Measurements from ENCODE around the gene DRC3. TPM values are rescaled to one million over a fixed set of nuclear protein-coding genes. Genes with fewer than 3 reads are reported as not detected.
A peak's percentile ranks its signal among the peaks of the same experiment; 100 is the strongest.

The DRC3 gene
- total and polyA plus RNA-seq, 10 of the 15 experiments (the other 5 are each of a cell fraction or from before 2014, with no cell fraction given) = 0.18 to 2.3 (median 0.60) TPM; not detected in 3

- TF ChIP-seq, protein P1, sequence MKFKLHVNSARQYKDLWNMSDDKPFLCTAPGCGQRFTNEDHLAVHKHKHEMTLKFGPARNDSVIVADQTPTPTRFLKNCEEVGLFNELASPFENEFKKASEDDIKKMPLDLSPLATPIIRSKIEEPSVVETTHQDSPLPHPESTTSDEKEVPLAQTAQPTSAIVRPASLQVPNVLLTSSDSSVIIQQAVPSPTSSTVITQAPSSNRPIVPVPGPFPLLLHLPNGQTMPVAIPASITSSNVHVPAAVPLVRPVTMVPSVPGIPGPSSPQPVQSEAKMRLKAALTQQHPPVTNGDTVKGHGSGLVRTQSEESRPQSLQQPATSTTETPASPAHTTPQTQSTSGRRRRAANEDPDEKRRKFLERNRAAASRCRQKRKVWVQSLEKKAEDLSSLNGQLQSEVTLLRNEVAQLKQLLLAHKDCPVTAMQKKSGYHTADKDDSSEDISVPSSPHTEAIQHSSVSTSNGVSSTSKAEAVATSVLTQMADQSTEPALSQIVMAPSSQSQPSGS (IDR thresholded peaks at IDR 0.05; ENCODE audit: low read length) = no peak
- TF ChIP-seq POLR2AphosphoS2 (IDR thresholded peaks at IDR 0.05; ENCODE audit: low read depth, low read length) = no peak
- TF ChIP-seq YBX1 (IDR thresholded peaks at IDR 0.05) = no peak
- TF ChIP-seq, protein P2, sequence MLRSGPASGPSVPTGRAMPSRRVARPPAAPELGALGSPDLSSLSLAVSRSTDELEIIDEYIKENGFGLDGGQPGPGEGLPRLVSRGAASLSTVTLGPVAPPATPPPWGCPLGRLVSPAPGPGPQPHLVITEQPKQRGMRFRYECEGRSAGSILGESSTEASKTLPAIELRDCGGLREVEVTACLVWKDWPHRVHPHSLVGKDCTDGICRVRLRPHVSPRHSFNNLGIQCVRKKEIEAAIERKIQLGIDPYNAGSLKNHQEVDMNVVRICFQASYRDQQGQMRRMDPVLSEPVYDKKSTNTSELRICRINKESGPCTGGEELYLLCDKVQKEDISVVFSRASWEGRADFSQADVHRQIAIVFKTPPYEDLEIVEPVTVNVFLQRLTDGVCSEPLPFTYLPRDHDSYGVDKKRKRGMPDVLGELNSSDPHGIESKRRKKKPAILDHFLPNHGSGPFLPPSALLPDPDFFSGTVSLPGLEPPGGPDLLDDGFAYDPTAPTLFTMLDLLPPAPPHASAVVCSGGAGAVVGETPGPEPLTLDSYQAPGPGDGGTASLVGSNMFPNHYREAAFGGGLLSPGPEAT (IDR thresholded peaks at IDR 0.05; ENCODE audit: low read depth) = no peak
- no peak for TF ChIP-seq POLR2A (IDR thresholded peaks at IDR 0.05; ENCODE audit: low read depth, low read length)
- no peak for TF ChIP-seq MEF2A (IDR thresholded peaks at IDR 0.05; ENCODE audit: insufficient read depth, low read depth, low read length)
- TF ChIP-seq BHLHE40 (IDR thresholded peaks at IDR 0.05; ENCODE audit: borderline replicate concordance in 1 of 2, low read depth in 2 of 2, low read length in 1 of 2) = no peak
- peak; percentile 55 to 58 (median 56) for TF ChIP-seq CTCF (IDR thresholded peaks at IDR 0.05 in 2 of 3, conservative IDR thresholded peaks at IDR 0.05 in 1 of 3; ENCODE audit: control insufficient read depth in 2 of 3, extremely low read depth in 1 of 3, insufficient read depth in 1 of 3, low read depth in 3 of 3, low read length in 3 of 3)
- TF ChIP-seq YY1 (IDR thresholded peaks at IDR 0.05; ENCODE audit: low read depth, low read length) = 0 out of 2 replicates have a peak, but pooled peaks have one; percentile 38
- no peak for TF ChIP-seq POLR2AphosphoS5 (IDR thresholded peaks at IDR 0.05; ENCODE audit: low read length)
- TF ChIP-seq ZBTB33 (IDR thresholded peaks at IDR 0.05) = no peak
- no peak for TF ChIP-seq CHD4 (IDR thresholded peaks at IDR 0.05)
- no peak for TF ChIP-seq PAX8 (IDR thresholded peaks at IDR 0.05)
- TF ChIP-seq CEBPZ (IDR thresholded peaks at IDR 0.05; ENCODE audit: low read depth, low read length) = no peak
- TF ChIP-seq TBL1XR1 (IDR thresholded peaks at IDR 0.05; ENCODE audit: low read depth, low read length) = no peak
- TF ChIP-seq IRF3 (IDR thresholded peaks at IDR 0.05) = no peak
- no peak for TF ChIP-seq RB1 (IDR thresholded peaks at IDR 0.05; ENCODE audit: borderline replicate concordance)
- no peak for TF ChIP-seq KDM1A (IDR thresholded peaks at IDR 0.05; ENCODE audit: borderline replicate concordance)
- peak; percentile 6; the same call in 1 of the 2 replicates for TF ChIP-seq SPI1 (IDR thresholded peaks at IDR 0.05; ENCODE audit: borderline replicate concordance, insufficient read depth, low read depth, low read length)
- TF ChIP-seq NBN (IDR thresholded peaks at IDR 0.05) = no peak
Observed at GRCh38 chr17:17985555-17985954, 12.9 kb downstream of the DRC3 start (continued).
